ENCODE results near the gene SYT6. TPM values are rescaled to one million over a fixed set of nuclear protein-coding genes. Genes with fewer than 3 reads are reported as not detected.

Gene SYT6
- total RNA-seq, 1 experiment from 2014 or later: not detected

DNA sequence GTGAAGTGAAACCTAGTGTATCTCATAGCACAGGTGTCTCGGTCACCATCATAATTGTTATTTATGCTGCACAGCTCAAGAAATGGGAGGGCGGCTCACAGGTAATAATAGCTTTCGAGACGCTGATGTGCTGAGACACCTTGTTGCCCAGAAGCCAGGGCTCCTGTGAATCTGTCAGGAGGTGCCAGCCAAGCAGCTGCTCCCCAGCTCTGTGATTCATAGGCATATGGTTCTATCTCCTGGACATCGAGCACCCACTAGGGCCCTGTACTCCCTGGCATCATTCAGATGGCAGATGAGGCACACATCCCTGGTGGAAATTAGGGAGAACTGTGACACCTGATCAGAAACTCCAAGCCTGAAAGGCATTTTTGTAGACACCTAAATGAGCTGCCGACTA, 53.5 kb downstream of the SYT6 start:
- peaks cover 83% of the 10 kb centered on the region for H3K27me3 Mint-ChIP-seq (ENCODE audit: unreplicated experiment)
- TF ChIP-seq, protein P1, sequence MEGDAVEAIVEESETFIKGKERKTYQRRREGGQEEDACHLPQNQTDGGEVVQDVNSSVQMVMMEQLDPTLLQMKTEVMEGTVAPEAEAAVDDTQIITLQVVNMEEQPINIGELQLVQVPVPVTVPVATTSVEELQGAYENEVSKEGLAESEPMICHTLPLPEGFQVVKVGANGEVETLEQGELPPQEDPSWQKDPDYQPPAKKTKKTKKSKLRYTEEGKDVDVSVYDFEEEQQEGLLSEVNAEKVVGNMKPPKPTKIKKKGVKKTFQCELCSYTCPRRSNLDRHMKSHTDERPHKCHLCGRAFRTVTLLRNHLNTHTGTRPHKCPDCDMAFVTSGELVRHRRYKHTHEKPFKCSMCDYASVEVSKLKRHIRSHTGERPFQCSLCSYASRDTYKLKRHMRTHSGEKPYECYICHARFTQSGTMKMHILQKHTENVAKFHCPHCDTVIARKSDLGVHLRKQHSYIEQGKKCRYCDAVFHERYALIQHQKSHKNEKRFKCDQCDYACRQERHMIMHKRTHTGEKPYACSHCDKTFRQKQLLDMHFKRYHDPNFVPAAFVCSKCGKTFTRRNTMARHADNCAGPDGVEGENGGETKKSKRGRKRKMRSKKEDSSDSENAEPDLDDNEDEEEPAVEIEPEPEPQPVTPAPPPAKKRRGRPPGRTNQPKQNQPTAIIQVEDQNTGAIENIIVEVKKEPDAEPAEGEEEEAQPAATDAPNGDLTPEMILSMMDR (IDR thresholded peaks at IDR 0.05; ENCODE audit: unreplicated experiment): no peak
- no peaks in the 10 kb centered on the region for H3K36me3 Mint-ChIP-seq (ENCODE audit: insufficient read depth, unreplicated experiment)
- no TSS peak for BruUV-seq (replicated peaks)
- DNase-seq: no peak
- no peaks in the 10 kb centered on the region for H3K9me3 Mint-ChIP-seq (ENCODE audit: low read depth, unreplicated experiment)
- CTCF ChIA-PET: no interaction called here
- no peak overlapping the region for H3K27ac Mint-ChIP-seq (ENCODE audit: unreplicated experiment)
- intact Hi-C loops (cut with micrococcal nuclease; ENCODE audit: unreplicated experiment): no loop called here
- no peaks in the 10 kb centered on the region for H3K4me1 Mint-ChIP-seq (ENCODE audit: low read depth, unreplicated experiment)
- no peak overlapping the region for H3K4me3 Mint-ChIP-seq (ENCODE audit: low read depth, unreplicated experiment)

DNA sequence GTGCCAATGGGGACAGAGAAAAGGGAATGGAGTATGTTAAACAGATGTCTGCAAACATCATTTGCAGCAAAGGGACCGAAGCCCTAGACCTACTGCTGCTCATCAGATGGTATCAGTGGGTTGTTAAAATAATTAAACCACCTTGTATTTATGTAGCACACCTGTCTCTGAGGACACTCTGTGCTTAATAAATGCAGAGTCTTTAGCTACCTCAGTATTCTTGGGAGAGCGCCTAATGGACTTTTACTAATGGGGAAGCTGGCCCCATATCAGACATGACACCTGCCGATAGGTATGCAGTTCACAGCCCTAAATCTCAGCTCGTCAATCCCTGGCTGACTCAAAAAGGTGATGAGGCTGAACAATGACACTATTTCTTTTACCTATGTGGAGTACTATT, 54.4 kb downstream of the SYT6 start:
- no TSS peak for BruUV-seq (replicated peaks)
- TF ChIP-seq, protein P1 (IDR thresholded peaks at IDR 0.05; ENCODE audit: unreplicated experiment): no peak
- Mint-ChIP-seq H3K36me3 (ENCODE audit: insufficient read depth, unreplicated experiment) (no peaks in the 10 kb centered on the region), H3K9me3 (ENCODE audit: low read depth, unreplicated experiment) (no peaks in the 10 kb centered on the region), H3K4me3 (ENCODE audit: low read depth, unreplicated experiment) (no peak overlapping the region), H3K27me3 (ENCODE audit: unreplicated experiment) (peaks cover 85% of the 10 kb centered on the region), H3K27ac (ENCODE audit: unreplicated experiment) (no peak overlapping the region), H3K4me1 (ENCODE audit: low read depth, unreplicated experiment) (no peaks in the 10 kb centered on the region)
- no peak for DNase-seq
- CTCF ChIA-PET: no interaction called here
- intact Hi-C loops (cut with micrococcal nuclease; ENCODE audit: unreplicated experiment): no loop called here

DNA sequence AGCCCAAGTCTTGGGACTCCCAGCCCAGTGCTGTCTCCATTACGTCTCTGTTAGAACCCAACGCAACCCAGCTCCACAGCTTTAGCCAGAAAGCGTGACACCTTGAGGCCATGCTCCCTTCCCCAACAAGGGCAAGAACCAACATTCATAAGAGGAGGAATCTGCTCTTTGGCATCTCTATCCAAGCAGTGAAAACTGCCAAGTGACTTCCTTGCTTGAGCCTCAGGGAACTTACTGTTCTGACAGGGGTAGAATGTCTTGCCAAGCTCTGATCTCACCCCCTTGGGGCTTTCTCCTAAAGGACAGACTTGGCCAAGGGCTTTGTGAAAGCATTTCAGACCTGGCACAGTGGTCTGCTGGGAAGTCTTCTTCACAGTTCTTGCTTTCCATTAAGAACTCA, 56.6 kb downstream of the SYT6 start:
- peaks cover 82% of the 10 kb centered on the region for H3K27me3 Mint-ChIP-seq (ENCODE audit: unreplicated experiment)
- TF ChIP-seq, protein P1 (IDR thresholded peaks at IDR 0.05; ENCODE audit: unreplicated experiment): no peak
- H3K27ac Mint-ChIP-seq (ENCODE audit: unreplicated experiment): no peak overlapping the region
- DNase-seq: no peak
- intact Hi-C loops (cut with micrococcal nuclease; ENCODE audit: unreplicated experiment): no loop called here
- H3K4me1 Mint-ChIP-seq (ENCODE audit: low read depth, unreplicated experiment): no peaks in the 10 kb centered on the region
- no peak overlapping the region for H3K4me3 Mint-ChIP-seq (ENCODE audit: low read depth, unreplicated experiment)
- BruUV-seq (replicated peaks): no TSS peak
- H3K36me3 Mint-ChIP-seq (ENCODE audit: insufficient read depth, unreplicated experiment): no peaks in the 10 kb centered on the region
- CTCF ChIA-PET: no interaction called here
- no peaks in the 10 kb centered on the region for H3K9me3 Mint-ChIP-seq (ENCODE audit: low read depth, unreplicated experiment)

- intact Hi-C loops (cut with micrococcal nuclease; ENCODE audit: unreplicated experiment): loop anchor here (5.0 kb wide), 1 partner anchor 188 kb away; no protein-coding TSS in a partner anchor
- Mint-ChIP-seq H3K27me3 (ENCODE audit: unreplicated experiment) (peaks cover 83% of the 10 kb centered on the region), H3K9me3 (ENCODE audit: low read depth, unreplicated experiment) (no peaks in the 10 kb centered on the region), H3K27ac (ENCODE audit: unreplicated experiment) (no peak overlapping the region), H3K36me3 (ENCODE audit: insufficient read depth, unreplicated experiment) (no peaks in the 10 kb centered on the region), H3K4me1 (ENCODE audit: low read depth, unreplicated experiment) (no peaks in the 10 kb centered on the region), H3K4me3 (ENCODE audit: low read depth, unreplicated experiment) (no peak overlapping the region)
- DNase-seq: no peak
- no TSS peak for BruUV-seq (replicated peaks)
- CTCF ChIA-PET: no interaction called here
- TF ChIP-seq, protein P1 (IDR thresholded peaks at IDR 0.05; ENCODE audit: unreplicated experiment): no peak
Measured at GRCh38 chr1:114094675-114095074, 59.0 kb downstream of the SYT6 start.

GRCh38 chr1:114094363-114094634, 59.4 kb downstream of the SYT6 start:
- intact Hi-C loops (cut with micrococcal nuclease; ENCODE audit: unreplicated experiment): loop anchor here (5.0 kb wide), 1 partner anchor 188 kb away; no protein-coding TSS in a partner anchor
- no peak for DNase-seq
- H3K4me1 Mint-ChIP-seq (ENCODE audit: low read depth, unreplicated experiment): no peaks in the 10 kb centered on the region
- H3K27me3 Mint-ChIP-seq (ENCODE audit: unreplicated experiment): peaks cover 83% of the 10 kb centered on the region
- no peak overlapping the region for H3K4me3 Mint-ChIP-seq (ENCODE audit: low read depth, unreplicated experiment)
- H3K27ac Mint-ChIP-seq (ENCODE audit: unreplicated experiment): no peak overlapping the region
- BruUV-seq (replicated peaks): no TSS peak
- TF ChIP-seq, protein P1 (IDR thresholded peaks at IDR 0.05; ENCODE audit: unreplicated experiment): no peak
- no peaks in the 10 kb centered on the region for H3K9me3 Mint-ChIP-seq (ENCODE audit: low read depth, unreplicated experiment)
- CTCF ChIA-PET: no interaction called here
- no peaks in the 10 kb centered on the region for H3K36me3 Mint-ChIP-seq (ENCODE audit: insufficient read depth, unreplicated experiment)
